ENCODE results near the gene ELN.

- no peak for TF ChIP-seq CTCF (IDR thresholded peaks at IDR 0.05)
- TF ChIP-seq POLR2A (IDR thresholded peaks at IDR 0.05): no peak
Measured at GRCh38 chr7:74018246-74018895, 9.6 kb upstream of the ELN start.
